HUDEP-2 (cell line): ENCODE measurements around the gene SOX9.

ENCODE experiments used
- DNase-seq, 76 experiments: peaks; one replicate each; lab custom pipeline; 2025; ENCODE audit not compliant: unreplicated experiment in 76 of 76; lab: John Stamatoyannopoulos, UW

Gene SOX9

DNA sequence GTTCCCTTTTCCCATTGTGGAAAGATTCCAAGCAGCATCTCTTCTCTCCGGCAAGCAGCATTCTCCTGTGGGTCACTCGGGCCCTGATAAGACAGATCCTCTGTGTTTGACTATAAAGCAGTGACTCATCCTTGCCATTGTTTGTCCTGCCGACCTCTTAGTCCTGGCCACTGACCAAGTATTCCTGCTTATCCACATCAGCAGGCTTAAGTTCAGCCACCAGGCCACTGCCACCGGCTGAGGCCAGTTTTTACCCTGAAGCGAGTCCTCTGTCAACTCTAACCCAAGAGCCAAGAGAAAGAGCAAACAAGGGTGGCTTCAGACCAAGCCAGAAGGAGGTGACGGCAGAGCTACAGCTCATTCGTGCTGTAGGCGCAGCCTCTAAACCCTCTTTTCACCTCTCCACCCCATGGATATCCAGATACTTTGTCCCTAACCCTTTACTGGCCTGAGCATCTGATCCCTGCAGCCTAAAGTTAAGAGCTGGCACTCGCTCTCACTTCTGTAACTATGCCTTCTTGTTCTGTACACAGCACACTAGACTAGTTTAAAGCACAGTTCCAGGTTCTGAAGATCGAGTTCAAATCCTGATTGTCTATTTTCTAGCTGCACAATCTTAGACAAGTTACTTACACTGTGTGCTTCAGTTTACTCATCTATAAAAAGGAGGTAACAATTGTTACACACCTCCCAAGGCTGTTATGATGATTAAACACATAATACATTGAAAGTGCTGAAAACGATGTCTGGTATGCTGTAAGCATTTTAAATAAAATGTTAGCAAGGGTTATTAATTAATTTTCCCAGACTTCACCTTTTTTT is 31.0 kb downstream of the SOX9 start:
- DNase-seq, result no peak

DNA sequence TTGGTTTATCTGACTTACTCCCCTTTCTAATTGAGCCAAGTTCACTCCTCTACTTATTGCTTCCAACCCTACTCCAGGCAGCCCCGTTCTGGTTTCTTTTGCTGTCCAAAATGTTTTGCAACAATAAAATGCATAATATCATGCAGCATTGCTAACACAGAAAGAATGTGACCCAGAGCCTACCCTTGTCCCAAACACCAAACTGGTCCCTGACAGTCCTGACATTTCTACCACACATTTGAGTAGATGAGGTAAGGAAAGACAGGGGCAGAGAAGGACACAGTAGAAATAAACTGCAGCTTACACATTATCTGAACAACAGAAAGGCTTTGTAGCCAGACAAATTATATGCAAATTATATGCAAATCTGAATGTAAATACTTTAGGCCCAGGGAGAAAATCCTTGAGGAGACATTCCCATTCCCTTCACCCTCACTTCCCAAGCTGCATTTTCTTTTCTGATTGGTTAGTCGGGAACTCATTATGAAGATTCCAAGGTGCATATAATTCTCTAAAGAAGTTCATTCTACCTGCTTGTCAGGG is 31.6 kb downstream of the SOX9 start:
- no peak for DNase-seq

DNA sequence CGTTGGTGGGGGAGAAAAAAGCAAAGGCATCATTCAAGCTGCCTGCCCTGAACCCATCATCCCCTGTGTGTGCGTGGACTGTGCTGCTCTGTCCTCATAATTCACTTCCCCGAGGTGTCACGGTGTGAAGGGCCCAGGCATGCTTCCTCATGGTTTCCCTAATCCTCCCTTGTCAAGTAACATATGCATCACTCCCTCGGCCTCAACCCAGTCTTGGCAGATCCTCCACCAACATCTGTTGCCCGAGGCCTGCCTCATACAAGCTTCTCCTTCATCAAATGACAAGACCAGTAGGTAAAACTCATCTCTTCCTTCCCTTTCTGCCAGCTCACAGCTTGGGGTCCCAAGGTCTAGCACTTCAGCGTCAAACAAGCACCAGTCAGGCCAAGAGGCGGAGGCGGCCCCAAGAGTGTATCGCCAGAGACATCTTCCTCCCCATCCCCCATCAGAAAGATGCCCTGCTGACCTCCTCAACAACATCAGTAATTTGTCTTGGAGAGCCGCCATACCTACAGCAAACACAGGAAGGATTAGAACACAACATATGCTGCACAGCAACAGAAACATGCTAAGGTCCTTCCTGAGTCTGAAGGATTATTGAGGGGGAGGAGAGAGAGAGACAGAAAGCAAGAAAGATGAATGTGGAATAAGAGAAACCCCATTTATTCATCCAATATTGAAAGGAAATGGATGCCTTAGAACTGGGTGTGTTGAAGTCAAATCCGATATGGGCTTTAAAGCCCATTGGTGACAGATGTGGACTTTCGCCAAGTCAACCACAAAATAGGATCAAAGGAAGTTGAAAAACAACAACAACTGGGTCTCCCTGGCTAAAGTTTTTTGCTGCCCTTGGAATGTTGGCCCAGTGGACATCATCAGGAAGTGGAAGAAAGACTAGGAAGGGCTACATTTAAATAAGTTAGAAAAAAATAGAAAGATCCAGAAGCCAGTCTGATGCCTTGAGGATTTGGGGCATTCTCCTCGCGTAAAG is 38.4 kb downstream of the SOX9 start:
- DNase-seq, result no peak

DNA sequence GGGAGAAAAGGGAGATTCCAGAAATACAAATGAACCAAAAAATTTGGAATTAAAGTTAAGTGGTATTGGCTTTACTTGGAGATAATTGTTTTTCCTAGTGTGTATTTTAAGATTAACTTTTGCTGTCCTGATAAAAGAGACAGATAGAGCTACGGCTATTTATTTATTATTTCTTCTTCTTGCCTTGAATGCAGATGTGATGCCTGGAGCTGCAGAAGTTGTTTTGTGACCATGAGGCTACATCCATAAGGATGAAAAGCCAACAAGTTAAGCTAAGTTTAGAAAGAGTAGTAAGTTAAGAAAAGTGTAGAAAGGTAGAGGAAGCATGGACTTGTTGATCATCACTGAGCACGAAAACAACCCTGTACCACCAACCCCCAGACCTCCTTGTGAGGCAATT is 41.7 kb downstream of the SOX9 start:
- DNase-seq, result no peak

DNA sequence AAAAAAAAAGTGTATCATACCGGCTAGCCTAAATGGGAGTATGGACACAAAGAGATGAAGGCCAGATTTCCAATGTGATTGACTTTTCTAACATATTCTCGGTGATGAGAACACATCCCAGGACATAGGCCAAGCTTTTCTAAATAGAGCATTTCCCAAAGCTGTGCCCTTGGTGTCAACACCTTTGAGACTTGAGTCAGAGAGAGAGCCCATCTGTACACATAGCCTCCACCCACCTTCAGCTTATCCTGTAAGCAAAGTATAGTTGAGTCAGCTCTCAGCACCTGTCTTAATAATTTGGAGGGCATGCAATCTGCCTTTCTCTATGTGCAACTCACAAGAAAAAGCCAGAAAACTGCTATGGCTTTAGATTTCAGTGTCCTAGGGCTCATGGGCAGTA is 42.7 kb downstream of the SOX9 start:
- DNase-seq, result no peak

DNA sequence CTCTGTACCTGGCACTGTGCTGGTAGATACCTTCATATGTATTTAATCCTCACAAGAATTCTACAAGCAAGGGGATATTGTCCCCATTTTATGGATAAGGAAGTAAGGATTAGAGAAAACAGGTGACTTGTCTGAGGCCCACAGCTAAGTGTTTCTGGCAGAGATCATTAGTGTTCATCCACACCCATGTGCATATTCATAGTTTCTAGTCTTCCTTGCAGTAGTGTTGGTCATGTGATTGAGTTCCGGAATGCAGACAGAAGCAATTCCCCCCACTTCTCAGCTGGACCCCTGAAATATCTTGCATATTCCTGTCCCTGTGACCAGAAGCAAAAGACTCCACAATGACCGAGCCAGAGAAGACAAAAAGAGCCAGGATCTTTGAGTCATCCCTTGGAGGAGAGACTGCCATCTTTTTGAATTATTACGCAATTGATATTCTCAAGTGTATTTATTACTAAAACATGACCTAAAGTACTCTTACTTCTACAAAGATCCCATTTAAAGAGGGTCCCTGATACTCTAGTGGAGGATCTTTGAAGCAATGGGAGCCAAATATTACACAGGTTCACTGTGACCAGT is 43.4 kb downstream of the SOX9 start:
- DNase-seq, result no peak

DNA sequence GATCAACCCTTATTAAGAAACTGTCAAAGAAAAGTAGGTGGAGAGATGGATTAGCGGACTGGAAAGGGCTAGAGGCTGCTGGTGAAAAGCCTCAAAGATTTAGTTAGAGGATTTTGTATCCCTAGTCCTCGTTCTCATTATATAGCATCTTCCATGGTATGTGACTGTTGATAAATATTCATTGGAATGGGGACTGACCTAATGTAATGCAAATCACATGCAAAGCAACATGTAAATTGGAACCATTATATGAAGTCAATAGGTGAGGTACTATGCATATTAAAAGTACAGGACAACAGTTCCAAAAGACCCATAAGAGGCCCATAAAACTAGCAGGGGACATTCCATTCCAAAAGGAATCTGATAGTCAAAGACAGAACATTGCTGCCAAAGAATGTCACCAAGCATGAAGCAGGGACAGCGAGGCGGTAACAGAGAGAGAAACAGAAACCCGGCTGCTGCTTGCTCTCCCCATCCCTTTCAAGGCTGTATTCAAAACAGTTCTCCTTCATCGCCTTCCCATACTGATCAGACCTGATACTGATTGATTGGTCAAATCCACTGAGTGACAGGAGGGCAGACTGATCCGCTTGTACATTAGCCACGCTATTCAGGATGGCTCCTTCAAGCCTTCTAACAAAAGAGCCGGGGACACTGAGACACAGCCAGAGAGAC is 44.5 kb downstream of the SOX9 start:
- DNase-seq, result no peak

DNA sequence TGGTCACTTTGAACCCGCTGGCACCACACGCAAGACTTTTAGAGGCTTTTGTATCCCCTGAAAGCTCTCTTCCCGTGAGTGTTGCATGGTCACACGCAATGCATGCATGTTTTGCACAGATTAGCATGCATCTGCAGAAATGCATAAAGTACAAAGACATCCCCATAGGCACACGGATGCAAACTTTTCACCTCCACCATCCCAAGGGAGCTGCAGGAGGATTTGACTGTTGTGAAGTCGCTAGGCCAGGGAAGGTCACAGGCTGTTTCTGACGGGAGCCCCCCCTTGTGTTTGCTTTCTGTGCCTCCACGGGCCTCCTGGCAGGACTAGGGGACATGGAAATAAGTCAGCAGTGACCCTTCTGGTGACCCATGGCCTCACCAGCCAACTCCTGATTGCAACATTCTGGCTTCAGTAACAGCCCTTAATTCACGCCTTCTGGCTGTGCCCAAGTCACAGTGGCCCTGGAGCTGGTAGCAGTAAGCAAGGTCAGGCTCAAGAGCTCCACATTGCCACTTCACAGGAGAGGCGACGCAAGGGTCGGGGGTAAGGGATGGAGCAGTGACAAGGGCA is 45.1 kb downstream of the SOX9 start:
- no peak for DNase-seq

DNA sequence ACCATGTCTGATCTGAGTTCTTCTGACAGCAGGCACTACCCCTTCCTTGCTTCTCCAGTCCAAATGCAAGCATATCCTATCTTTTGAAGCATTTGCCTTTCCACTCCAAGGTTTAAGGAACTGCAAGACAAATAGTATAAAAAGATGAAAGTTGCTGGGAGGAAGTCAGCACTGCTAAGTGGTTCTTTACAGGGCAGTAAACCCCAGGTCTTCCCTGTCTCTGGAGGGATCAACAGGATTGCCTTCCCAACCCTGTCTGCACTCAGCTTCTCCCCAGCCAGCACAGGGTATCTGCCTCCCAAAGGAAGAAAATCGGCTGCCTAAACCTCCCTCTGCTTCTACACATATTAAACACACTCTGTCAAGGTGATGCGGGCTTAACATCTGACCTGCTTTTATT is 46.8 kb downstream of the SOX9 start:
- DNase-seq, result no peak

DNA sequence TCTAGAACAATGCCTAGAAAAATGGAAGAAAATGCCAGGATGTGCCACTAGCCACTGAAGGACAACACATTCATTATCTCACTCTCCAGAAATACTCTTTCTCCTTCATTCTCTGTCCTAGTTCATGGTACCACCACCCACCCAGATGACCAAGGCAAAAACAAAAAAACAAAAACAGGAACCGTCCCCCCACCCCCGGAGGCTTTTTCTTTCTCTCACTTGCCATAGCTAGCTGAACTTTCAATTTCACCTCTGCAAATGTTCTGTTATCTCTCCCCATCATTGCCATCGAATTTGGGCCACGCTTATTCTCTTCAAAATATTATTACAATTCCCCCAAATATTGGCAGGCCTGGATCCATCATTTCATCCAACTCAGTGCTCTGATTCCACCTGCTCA is 49.0 kb downstream of the SOX9 start:
- no peak for DNase-seq

DNA sequence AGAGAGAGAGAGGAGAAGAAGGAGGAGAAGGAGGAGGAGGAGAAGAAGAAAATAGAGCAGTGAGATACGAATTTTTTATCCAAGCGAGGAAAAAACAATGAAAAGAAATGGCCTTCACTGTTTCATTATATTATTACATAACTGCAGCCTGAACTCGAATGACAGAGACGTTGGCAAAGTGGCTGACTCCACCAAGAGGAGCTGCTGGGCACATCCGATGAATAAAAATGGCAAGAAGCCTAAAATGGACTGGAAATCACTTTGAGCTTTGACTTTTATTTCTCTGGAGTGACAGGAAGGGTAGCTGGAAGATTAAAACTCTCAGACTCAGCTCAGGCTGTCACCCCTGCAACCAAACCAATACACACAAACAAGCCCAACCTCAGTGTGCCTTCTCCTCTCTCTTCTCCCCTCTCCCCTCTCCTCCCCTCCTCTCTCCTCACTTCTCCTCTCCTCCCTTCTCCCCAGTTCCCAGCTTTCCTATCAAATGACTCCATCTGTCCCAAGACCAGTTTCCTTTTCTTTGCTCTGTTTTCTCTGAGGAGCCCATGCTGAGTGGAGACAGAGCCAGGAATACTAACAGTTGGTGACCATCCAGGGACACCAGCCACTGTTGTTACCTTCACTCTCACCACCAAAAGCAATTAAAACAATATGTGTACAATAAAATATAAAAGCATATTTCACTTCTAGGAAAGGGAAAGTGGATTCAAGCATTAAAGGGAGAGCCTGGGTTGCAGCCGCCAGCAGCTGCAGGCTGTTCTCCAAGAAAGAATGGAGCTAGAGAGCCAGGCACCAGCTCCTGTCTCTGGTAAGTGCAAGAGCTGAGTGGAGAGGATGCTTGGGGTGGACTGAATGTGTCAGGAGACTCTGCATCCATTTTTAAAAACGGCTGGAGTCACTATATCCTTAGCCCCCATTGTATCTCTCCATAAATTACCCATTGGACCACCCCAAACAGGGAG is 51.2 kb downstream of the SOX9 start:
- no peak for DNase-seq

DNA sequence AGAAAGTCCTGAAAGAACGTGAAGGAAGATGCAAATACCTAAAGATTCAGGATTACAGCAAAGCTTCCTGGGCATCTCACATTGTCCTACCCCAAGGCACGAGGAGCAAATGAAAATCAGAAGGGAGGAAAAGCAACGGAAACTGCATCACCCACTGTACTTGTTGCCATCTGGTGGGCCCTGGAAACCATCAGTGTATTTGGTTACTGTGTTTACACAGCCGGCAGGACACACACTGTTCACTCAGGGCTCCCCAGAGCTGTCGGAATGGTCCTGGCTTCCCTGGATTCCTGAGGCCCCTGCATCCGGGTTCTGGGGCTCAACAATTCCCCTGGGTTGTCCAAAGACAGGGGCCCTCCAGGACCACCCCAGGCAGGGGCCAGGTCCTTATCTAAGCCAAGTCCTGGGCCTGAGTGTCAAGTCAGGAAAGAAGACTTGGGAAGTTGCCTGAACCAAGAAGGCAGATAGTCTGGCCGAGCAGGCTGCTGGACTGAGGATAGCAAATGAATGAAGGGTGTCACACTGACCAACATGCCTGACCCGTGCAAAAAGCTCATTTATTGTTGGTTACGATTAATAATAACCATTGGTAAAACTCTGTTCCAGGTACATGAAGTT is 52.8 kb downstream of the SOX9 start:
- no peak for DNase-seq

DNA sequence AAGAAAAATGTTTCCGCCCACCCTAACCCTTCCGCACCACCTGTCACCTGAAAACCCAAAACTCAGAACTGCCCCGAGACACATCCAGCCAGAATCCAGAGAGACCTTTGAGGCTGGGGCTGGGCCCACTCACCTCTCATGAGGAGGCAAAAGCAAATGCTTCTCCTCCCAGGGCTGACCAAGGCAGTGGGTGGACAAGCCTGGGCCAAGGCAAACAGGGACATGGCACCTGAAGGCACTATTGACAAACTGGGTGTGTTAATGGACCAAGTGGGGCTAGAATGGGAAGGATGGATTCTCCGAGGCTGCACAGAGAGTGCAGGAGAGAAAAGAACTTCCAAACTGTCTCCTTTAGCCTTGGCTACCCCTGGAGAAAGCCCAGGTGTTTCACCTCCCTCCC is 54.4 kb downstream of the SOX9 start:
- DNase-seq, result no peak
